Amygdala (tissue), 56 donors: ENCODE measurements around the gene HACL1.
"Not testable (repeated sequence)": the region's sequence is repeated elsewhere in the genome, so short reads cannot be mapped to it uniquely, and the experiment has no call there.

Experiments used
- DNase-seq, 56 donors: peaks; one replicate each; lab custom pipeline; 2025; lab: John Stamatoyannopoulos, UW

The HACL1 gene

DNA sequence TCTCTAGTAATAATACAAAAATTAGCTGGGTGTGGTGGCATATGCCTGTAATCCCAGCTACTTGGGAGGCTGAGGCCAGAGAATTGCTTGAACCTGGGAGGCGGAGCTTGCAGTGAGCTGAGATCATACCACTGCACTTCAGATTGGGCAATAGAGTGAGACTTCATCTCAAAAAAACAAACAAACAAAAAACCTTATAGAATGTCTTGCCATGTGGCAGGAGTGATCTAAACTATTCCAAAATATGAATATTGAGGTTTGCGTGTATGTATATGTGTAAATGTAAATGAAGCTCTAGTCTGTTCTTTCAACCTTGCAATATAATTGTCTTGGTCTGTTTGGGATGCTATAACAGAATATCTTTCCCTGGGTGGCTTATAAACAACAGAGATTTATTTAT lies 68.8 kb downstream of the HACL1 start:
- not testable (repeated sequence) for DNase-seq

DNA sequence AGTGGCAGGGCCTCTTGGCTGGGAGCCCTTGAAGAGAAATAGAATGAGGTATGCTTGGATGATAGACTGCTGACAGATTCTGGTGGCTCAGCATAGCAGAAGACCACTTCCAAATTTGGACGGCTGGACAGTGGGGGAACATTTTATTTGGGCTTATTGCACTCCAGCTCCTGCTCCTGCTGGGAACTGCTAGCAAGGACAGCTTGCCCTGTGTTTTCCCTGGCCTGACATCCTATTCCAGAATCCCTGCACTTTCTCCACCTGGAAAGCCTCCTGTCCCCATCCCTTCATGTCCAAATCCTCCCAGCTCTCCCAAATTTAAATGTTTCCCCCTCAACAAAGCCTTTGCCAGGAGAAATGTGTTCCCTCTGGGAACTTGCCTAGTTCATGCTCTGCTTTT lies 70.0 kb downstream of the HACL1 start:
- DNase-seq: no peak

DNA sequence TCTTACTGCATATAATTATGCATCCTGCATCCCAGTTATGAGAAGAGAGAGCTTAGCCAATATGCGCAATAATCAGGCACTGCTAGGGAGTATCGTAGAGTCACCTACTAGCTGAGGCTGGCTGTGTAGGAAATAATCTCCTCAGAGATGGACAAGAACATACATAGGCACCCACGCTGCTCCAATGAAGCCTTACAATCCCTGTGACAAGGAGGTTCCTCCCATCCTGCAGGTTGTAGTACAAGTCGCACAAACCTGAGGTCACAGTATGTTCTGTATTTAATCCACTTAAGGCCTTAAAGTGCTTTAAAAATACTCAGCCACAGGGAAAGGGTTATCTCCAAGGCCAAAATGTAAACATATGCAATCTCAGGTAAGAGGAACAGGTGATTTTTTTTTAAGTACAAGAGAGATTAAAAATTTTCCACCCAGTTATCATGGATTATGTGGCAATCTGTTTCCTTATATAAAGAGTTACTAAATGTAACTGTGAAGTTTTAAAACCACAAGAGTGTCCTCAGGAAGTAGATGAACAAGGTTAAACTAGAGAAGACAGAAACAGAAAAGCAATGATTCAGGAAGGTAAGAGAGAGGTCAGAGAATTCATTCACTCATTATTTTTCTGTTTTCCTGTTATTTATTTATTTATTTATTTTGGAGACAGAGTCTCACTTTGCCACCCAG lies 72.4 kb downstream of the HACL1 start:
- DNase-seq: no peak

DNA sequence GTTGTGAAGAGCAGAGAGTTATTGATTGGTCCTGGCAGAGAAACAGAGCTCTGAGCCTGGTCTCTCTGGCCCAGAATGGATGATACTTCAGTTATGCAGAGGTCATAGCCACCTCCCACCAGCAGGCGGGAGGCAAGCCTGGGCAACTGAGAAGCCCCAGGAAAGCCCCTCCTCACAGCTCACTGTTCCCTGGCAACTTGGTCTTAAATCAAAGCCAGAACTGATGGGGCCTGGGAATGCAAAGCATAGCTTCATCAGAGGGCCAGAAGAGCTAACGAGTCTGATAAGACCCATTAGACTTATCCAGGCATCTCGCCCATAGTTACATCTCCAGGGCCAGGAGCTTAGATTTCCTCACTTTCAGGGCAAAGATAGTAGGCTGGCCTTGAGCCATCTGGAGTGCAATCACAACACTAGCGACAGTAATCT lies 74.3 kb downstream of the HACL1 start:
- no peak for DNase-seq

DNA sequence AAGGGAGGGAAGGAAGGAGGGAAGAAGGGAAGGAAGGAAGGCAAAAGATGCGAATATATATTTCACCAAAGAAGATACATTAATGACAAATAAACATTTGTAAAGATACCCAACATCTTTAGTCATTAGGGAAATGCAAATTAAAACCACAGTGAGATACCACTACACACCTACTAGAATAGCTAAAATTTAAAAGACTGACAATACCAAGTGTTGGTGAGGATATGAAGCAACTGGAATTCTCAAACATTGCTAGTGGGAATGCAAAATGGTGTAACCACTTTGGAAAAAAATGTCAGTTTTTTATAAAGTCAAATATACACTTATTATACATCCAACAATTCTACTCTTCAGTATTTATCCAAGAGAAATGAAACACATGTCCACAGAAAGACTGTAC lies 75.6 kb downstream of the HACL1 start:
- DNase-seq: no peak

DNA sequence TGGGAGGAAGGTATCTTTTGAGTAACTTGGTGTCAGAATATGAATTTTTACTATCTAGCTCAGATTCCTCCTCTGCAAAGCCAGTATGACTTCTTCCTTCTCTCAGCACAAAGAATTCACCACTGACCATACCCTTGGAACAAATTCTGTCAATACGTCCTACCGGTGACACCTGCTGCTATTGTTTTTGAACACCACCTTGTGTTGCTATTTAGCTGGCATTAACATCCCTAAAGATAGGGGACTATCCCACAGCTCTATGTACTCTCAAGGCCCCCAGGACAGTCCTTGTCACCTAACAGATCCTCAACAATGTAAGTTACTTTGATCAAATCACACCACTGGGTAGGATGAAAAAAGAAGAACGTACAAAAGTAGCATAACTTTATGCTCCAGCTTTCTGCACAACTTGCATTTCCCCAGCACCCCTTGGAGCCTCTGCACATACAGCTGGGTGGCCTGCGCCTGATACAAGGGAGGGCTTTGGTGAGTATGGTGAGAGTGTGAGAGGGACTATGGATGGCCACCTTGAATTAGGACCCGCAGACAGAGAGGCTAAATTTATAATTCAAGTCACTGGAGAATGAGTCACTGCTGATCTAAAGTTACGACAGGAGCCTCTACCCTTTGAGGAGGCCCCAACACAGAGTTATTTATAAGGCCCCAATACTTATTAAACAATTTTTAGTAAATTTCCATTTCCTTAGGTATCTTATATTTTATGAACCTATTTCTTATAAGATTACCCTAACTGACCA lies 77.5 kb downstream of the HACL1 start:
- no peak for DNase-seq

DNA sequence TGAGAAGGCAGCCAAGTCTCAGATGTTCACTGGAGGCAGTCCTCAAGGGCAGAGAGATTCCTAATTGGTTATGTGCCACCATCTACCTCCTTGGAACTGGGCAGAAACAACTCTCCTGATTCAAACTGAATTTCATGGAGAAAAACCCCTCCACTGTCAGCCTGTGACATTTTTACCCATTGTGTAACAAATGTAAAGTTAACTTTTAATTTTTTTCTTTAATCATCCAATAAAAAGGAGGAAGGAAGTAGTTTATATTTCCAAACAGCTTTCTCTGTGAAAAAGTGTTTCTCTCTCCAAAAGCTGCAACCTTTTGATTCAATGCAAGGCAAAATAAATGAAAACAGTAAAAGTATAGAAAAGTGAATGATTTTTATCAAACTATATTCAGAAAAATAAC lies 79.4 kb downstream of the HACL1 start:
- no peak for DNase-seq

DNA sequence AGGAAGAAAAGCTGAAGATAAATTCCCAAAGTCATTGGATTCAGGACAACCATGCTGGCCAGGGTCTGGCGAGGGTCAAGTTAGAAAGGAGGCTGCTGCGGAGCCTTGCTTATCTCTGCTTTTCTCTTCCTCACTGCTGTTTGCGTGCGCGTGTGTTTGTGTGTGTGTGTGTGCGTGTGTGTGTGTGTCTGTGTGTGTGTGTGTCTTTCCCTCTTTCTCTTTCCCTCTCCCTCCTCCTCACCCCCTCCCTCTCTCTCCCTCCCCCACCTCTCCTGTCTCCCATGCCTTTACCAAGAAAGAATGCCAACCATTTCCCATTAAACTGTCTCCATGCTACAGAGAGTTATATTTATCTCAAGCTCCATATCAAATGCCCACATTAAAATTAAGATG lies 79.8 kb downstream of the HACL1 start, which contains the start of gene COLQ:
TSS of gene COLQ (minus strand) at position 134 of the 393 bp plus-strand sequence. CDS start at position 53, 81 bp downstream.
- DNase-seq: no peak

DNA sequence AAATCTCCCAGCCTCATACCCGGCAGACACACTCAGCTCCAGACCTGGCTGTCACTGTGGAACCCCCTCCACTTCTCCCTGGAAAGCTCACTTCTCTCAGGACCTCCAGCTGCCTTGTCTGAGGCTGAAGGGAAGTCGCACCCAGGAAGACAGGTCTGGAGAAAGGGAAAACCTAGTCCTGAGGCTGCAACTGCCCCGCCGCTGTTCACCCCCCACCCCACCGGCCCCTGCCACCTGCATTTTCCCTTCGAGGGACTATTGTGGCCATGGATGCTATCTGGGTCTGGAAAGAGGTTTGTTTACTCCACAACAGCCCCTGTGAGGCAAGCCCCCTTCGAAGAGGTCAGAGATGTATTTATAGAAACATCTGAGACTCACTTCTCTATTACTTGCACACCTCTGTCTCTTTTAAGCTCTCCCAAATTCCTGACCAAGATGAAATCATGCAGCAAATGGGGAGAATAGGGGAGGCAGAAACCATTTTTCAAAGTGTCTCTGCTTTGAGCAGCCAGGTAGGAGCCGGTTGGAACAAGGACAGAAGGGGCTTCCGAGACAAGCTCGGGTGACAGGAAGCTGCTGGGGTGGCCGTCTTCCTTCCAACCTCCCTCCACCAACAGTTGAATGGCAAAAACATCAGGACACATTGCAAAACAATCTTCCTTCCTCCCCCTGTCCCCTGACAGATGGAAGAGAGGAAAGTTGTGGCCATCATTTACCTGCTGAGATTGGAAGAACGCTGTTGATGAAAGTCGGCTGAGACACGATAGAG lies 80.4 kb downstream of the HACL1 start:
- no peak for DNase-seq

DNA sequence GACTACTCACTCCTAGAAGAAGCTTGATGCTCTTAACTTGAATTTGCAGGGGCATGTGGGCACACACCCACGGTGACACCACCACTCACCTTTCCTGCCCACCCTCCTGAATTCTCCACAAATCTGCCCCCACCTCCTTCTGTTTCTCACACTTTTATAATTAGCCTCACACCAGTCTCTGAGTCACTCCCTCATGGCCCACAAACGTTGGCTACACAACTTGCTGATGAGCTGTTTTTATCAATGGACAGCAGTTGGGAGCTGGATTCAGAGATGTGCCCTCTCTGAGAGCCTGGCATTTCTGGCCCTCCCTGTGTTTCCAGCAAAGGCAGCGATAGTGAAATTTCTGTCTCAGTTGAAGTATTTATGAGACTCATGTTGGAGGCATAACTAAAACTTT lies 81.2 kb downstream of the HACL1 start:
- DNase-seq: peak in 2 of 56 donors; percentile 6 to 27

DNA sequence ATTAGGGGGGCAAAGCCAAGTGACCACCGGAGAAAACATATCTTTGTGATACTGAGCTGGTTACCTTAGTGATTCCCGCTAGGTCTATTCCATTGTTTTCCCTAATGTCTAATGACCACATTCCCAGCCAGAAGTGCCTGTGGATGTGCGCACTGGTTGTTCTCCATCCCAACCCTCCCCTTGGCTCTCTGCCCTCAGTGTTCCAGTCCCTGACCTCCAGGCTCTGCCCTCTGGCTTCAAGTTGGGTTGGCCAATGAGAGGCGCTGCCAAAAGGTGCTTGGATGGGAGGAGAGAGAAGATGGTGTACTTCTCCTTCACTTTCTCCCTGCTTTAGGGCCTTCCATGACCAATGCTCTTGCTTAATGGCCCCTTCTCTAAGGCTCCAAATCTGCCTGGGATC lies 82.3 kb downstream of the HACL1 start:
- no peak for DNase-seq

DNA sequence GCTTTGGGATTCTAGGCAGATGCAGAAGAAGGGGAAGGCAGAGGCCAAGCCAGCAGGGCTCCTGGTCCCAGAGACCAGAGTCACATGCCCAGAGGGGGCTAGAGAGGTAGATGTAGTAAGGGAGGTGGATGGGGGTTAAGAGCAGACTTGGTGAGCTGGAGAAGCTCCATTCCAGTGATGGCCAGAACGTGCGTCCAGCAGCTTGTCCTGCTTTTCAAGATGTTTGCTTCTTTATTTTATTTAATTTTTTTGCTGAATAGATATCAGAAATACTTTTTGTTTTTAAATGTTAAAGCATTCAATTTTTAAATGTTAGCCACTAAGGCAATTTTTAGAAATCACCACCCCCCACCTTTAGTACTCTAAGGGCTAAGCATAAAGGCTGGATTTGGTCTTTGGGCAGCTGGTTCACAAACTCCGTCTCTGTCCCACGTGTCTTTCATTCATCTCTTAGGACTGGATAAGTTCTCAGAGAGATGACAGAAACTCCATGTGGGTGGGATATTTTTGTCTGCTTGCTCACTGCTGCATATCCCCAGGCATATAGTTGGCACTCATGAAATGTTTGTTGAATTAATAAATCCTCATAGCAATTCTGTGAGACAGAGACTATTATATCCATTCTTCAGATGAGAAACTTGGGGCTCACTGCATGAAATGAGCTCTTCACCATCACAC lies 86.6 kb downstream of the HACL1 start:
- no peak for DNase-seq

DNA sequence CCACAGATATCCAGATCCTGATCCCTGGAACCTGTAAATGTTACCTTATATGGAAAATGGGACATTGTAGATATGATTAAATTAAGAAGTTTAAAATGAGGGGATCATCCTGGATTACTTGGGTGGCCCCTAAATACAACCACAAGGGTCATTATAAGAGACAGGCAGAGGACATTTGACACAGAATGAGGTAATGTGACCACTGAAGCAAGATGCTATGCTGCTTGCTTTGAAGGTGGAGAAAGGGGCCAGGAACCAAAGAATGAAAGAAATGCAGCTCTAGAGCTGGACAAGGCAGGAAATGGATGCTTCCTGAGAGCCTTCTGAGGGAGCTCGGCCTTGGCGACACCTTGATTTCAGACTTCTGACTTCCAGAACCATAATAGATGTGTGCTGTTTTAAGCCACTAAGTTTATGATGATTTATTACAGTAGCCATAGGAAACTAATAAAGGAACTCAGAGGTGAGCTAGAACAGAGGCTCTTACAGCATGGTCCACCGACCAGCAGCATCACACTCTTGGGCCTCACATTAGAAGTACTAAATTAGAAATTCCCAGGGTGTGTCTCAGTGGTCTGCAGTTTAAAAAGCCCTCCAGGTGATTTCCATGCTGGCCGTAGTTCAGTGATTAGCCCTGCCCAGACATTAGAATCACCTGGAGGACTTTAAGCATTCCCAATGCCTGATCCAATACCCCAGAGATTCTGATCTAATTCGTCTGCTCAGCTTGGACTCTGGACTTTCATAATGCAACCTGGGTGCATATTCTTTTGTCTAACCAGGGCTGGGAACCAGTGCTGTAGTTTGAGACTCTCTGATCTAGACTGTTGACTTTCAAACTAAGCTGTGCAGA lies 87.3 kb downstream of the HACL1 start:
- DNase-seq: no peak

DNA sequence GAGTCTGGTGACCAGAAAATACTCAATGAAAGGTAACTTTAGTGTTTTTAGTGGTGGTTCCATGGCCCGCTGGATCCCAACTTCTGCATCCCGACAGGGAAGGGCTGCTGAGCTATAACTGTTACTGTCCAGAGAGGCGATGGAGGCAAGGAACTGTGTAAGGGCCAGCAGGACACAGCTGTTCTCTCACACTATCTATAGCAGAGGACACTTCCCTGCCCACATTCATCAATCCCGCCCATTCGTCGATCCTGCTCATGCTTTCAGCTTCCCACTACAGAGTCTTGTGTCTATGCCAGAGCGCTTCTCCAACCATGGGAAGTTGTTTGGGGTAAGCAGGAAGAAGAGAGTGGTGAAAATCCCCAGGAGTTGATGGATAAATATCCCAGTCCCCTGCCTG lies 88.3 kb downstream of the HACL1 start:
- no peak for DNase-seq

DNA sequence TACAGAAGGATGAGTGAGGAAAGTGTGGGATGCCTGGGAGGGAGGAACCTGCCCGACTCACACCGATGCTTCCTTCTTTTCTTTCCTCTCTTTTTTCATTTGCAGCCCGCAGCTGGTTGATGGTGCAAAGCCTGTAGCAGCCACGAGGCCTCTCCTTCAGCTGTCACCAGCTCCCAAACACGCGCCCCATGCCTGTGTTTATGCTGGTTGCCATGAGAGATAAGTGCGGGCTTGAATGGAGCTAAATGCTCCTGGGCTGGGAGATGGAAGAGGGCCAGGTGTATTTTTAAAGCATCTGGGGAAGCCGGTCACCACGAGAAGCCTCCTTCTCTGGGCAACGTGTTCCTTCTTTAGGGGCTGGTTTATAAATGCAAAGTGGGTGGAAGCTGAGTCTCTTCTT lies 89.2 kb downstream of the HACL1 start:
- peak in 36 of 56 donors; percentile 2 to 79 (median 35) for DNase-seq

DNA sequence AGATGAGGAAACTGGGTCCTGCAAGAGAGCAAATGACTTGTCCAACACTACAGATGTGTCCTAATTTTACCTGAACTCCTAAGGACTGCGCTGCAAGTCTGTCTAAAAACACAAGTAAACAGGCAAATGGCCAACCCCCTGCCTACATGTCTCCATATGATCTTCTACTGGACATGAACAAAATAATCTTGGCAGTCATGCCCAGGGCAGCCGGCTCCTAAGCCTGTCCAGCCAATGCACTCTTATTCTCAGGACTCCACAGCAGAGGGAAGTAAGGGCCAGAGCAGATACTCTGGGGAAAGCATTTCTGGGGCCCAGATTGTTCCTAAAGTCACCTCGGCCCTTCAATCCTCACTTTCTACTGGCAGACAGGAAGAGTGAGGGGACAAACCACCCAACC lies 90.2 kb downstream of the HACL1 start:
- no peak for DNase-seq
